HG03097 (cell line): ENCODE measurements around the gene SCFD2.
"Not testable (repeated sequence)": the region's sequence is repeated elsewhere in the genome, so short reads cannot be mapped to it uniquely, and the experiment has no call there.

Experiments
- ATAC-seq: cut with Tn5 transposase; IDR thresholded peaks from one replicate; pipeline ENCODE4 v1.9.1; 2021; ENCODE audit not compliant: unreplicated experiment, low FRiP score

SCFD2 gene

GRCh38 chr4:52844596-52844995 is 521.3 kb downstream of the SCFD2 start:
- no peak for ATAC-seq

GRCh38 chr4:52843958-52844357 is 521.9 kb downstream of the SCFD2 start:
- peak; percentile 68 for ATAC-seq

GRCh38 chr4:52843351-52843750 is 522.5 kb downstream of the SCFD2 start:
- ATAC-seq = no peak

- ATAC-seq = no peak
These were observed 523.1 kb downstream of the SCFD2 start for GRCh38 chr4:52842792-52843191.

GRCh38 chr4:52841682-52842456 is 524.0 kb downstream of the SCFD2 start:
- no peak for ATAC-seq

- no peak for ATAC-seq
These were observed 525.1 kb downstream of the SCFD2 start for GRCh38 chr4:52840531-52841370.

- ATAC-seq = no peak
These were observed 526.9 kb downstream of the SCFD2 start for GRCh38 chr4:52838729-52839586.

GRCh38 chr4:52837716-52838558 is 527.9 kb downstream of the SCFD2 start:
- no peak for ATAC-seq

GRCh38 chr4:52836678-52837077 is 529.2 kb downstream of the SCFD2 start:
- ATAC-seq = no peak

- no peak for ATAC-seq
These were observed 529.7 kb downstream of the SCFD2 start for GRCh38 chr4:52836120-52836519.

- not testable (repeated sequence) for ATAC-seq
These were observed 531.0 kb downstream of the SCFD2 start for GRCh38 chr4:52834641-52835456.

GRCh38 chr4:52833941-52834525 is 531.8 kb downstream of the SCFD2 start:
- no peak for ATAC-seq

- no peak for ATAC-seq
These were observed 540.3 kb downstream of the SCFD2 start for GRCh38 chr4:52825460-52826090.

GRCh38 chr4:52824603-52825459 is 541.0 kb downstream of the SCFD2 start:
- no peak for ATAC-seq

- ATAC-seq = no peak
These were observed 541.6 kb downstream of the SCFD2 start for GRCh38 chr4:52824270-52824602.

- no peak for ATAC-seq
These were observed 542.2 kb downstream of the SCFD2 start for GRCh38 chr4:52823702-52824092.
